Measurements from ENCODE around the gene GATA2.

The GATA2 gene

GRCh38 chr3:128475355-128475754 is 17.6 kb downstream of the GATA2 start:
- Histone ChIP-seq H3K36me3 (ENCODE audit: control insufficient read depth, insufficient read depth, low read length) (no peaks in the 10 kb centered on the region), H3K4me3 (ENCODE audit: insufficient read depth, low read depth, low read length) (no peak overlapping the region), H3K27ac (ENCODE audit: insufficient read depth, low read depth, low read length, poor library complexity, severe bottlenecking) (no peak overlapping the region), H3K27me3 (ENCODE audit: control insufficient read depth, insufficient read depth, low read length, poor library complexity, severe bottlenecking) (peaks cover 85% of the 10 kb centered on the region), H3K9me3 (ENCODE audit: control insufficient read depth, low read length) (no peaks in the 10 kb centered on the region), H3K4me1 (ENCODE audit: control insufficient read depth, insufficient read depth, low read length) (peaks cover 4% of the 10 kb centered on the region)
- 80 to 83% methylated on average over 8 of the region's 8 CpGs for WGBS, 2 experiments

- H3K27me3 ChIP-seq (ENCODE audit: control insufficient read depth, insufficient read depth, low read length, poor library complexity, severe bottlenecking), result peaks cover 69% of the 10 kb centered on the region
- H3K4me1 ChIP-seq (ENCODE audit: control insufficient read depth, insufficient read depth, low read length), result peaks cover 4% of the 10 kb centered on the region
- H3K9me3 ChIP-seq (ENCODE audit: control insufficient read depth, low read length), result no peaks in the 10 kb centered on the region
- H3K4me3 ChIP-seq (ENCODE audit: insufficient read depth, low read depth, low read length), result no peak overlapping the region
- 37 to 44% methylated on average over 4 of the region's 4 CpGs for WGBS, 2 experiments
- H3K36me3 ChIP-seq (ENCODE audit: control insufficient read depth, insufficient read depth, low read length), result no peaks in the 10 kb centered on the region
- no peak overlapping the region for H3K27ac ChIP-seq (ENCODE audit: insufficient read depth, low read depth, low read length, poor library complexity, severe bottlenecking)
Observed at GRCh38 chr3:128473737-128474136, 19.3 kb downstream of the GATA2 start.

GRCh38 chr3:128473180-128473519 is 19.9 kb downstream of the GATA2 start:
- Histone ChIP-seq H3K36me3 (ENCODE audit: control insufficient read depth, insufficient read depth, low read length) (no peaks in the 10 kb centered on the region), H3K4me1 (ENCODE audit: control insufficient read depth, insufficient read depth, low read length) (peaks cover 4% of the 10 kb centered on the region), H3K27me3 (ENCODE audit: control insufficient read depth, insufficient read depth, low read length, poor library complexity, severe bottlenecking) (peaks cover 63% of the 10 kb centered on the region), H3K4me3 (ENCODE audit: insufficient read depth, low read depth, low read length) (no peak overlapping the region), H3K27ac (ENCODE audit: insufficient read depth, low read depth, low read length, poor library complexity, severe bottlenecking) (no peak overlapping the region), H3K9me3 (ENCODE audit: control insufficient read depth, low read length) (no peaks in the 10 kb centered on the region)
- 19 to 30% methylated on average over 6 of the region's 6 CpGs for WGBS, 2 experiments

- WGBS, 2 experiments, result 82 to 84% methylated on average over 13 of the region's 13 CpGs
- H3K9me3 ChIP-seq (ENCODE audit: control insufficient read depth, low read length), result no peaks in the 10 kb centered on the region
- peaks cover 4% of the 10 kb centered on the region for H3K4me1 ChIP-seq (ENCODE audit: control insufficient read depth, insufficient read depth, low read length)
- no peak overlapping the region for H3K4me3 ChIP-seq (ENCODE audit: insufficient read depth, low read depth, low read length)
- peaks cover 60% of the 10 kb centered on the region for H3K27me3 ChIP-seq (ENCODE audit: control insufficient read depth, insufficient read depth, low read length, poor library complexity, severe bottlenecking)
- H3K36me3 ChIP-seq (ENCODE audit: control insufficient read depth, insufficient read depth, low read length), result no peaks in the 10 kb centered on the region
- H3K27ac ChIP-seq (ENCODE audit: insufficient read depth, low read depth, low read length, poor library complexity, severe bottlenecking), result no peak overlapping the region
Observed at GRCh38 chr3:128472449-128473179, 20.4 kb downstream of the GATA2 start.

- H3K27ac ChIP-seq (ENCODE audit: insufficient read depth, low read depth, low read length, poor library complexity, severe bottlenecking), result no peak overlapping the region
- H3K4me1 ChIP-seq (ENCODE audit: control insufficient read depth, insufficient read depth, low read length), result peaks cover 4% of the 10 kb centered on the region
- WGBS, 2 experiments, result 81% methylated on average over 3 of the region's 3 CpGs
- no peaks in the 10 kb centered on the region for H3K9me3 ChIP-seq (ENCODE audit: control insufficient read depth, low read length)
- no peaks in the 10 kb centered on the region for H3K36me3 ChIP-seq (ENCODE audit: control insufficient read depth, insufficient read depth, low read length)
- H3K27me3 ChIP-seq (ENCODE audit: control insufficient read depth, insufficient read depth, low read length, poor library complexity, severe bottlenecking), result peaks cover 57% of the 10 kb centered on the region
- no peak overlapping the region for H3K4me3 ChIP-seq (ENCODE audit: insufficient read depth, low read depth, low read length)
Observed at GRCh38 chr3:128471720-128472119, 21.3 kb downstream of the GATA2 start.

GRCh38 chr3:128471110-128471509 is 21.9 kb downstream of the GATA2 start:
- H3K36me3 ChIP-seq (ENCODE audit: control insufficient read depth, insufficient read depth, low read length), result no peaks in the 10 kb centered on the region
- no peak overlapping the region for H3K27ac ChIP-seq (ENCODE audit: insufficient read depth, low read depth, low read length, poor library complexity, severe bottlenecking)
- H3K4me1 ChIP-seq (ENCODE audit: control insufficient read depth, insufficient read depth, low read length), result peaks cover 4% of the 10 kb centered on the region
- no peaks in the 10 kb centered on the region for H3K9me3 ChIP-seq (ENCODE audit: control insufficient read depth, low read length)
- WGBS, 2 experiments, result 75 to 88% methylated on average over 2 of the region's 2 CpGs
- H3K4me3 ChIP-seq (ENCODE audit: insufficient read depth, low read depth, low read length), result no peak overlapping the region
- peaks cover 56% of the 10 kb centered on the region for H3K27me3 ChIP-seq (ENCODE audit: control insufficient read depth, insufficient read depth, low read length, poor library complexity, severe bottlenecking)

- Histone ChIP-seq H3K27ac (ENCODE audit: insufficient read depth, low read depth, low read length, poor library complexity, severe bottlenecking) (no peak overlapping the region), H3K36me3 (ENCODE audit: control insufficient read depth, insufficient read depth, low read length) (no peaks in the 10 kb centered on the region), H3K4me3 (ENCODE audit: insufficient read depth, low read depth, low read length) (no peak overlapping the region), H3K9me3 (ENCODE audit: control insufficient read depth, low read length) (no peaks in the 10 kb centered on the region), H3K27me3 (ENCODE audit: control insufficient read depth, insufficient read depth, low read length, poor library complexity, severe bottlenecking) (peaks cover 56% of the 10 kb centered on the region), H3K4me1 (ENCODE audit: control insufficient read depth, insufficient read depth, low read length) (peaks cover 4% of the 10 kb centered on the region)
- WGBS, 2 experiments, result 78 to 79% methylated on average over 13 of the region's 13 CpGs
Observed at GRCh38 chr3:128470134-128470899, 22.7 kb downstream of the GATA2 start.

- no peaks in the 10 kb centered on the region for H3K36me3 ChIP-seq (ENCODE audit: control insufficient read depth, insufficient read depth, low read length)
- no peak overlapping the region for H3K4me3 ChIP-seq (ENCODE audit: insufficient read depth, low read depth, low read length)
- H3K4me1 ChIP-seq (ENCODE audit: control insufficient read depth, insufficient read depth, low read length), result peaks cover 4% of the 10 kb centered on the region
- H3K27me3 ChIP-seq (ENCODE audit: control insufficient read depth, insufficient read depth, low read length, poor library complexity, severe bottlenecking), result peaks cover 56% of the 10 kb centered on the region
- H3K27ac ChIP-seq (ENCODE audit: insufficient read depth, low read depth, low read length, poor library complexity, severe bottlenecking), result no peak overlapping the region
- no peaks in the 10 kb centered on the region for H3K9me3 ChIP-seq (ENCODE audit: control insufficient read depth, low read length)
- 90 to 94% methylated on average over 6 of the region's 6 CpGs for WGBS, 2 experiments
Observed at GRCh38 chr3:128469556-128469955, 23.4 kb downstream of the GATA2 start.

- no peaks in the 10 kb centered on the region for H3K36me3 ChIP-seq (ENCODE audit: control insufficient read depth, insufficient read depth, low read length)
- 93 to 94% methylated on average over 10 of the region's 10 CpGs for WGBS, 2 experiments
- no peak overlapping the region for H3K27ac ChIP-seq (ENCODE audit: insufficient read depth, low read depth, low read length, poor library complexity, severe bottlenecking)
- no peaks in the 10 kb centered on the region for H3K9me3 ChIP-seq (ENCODE audit: control insufficient read depth, low read length)
- H3K27me3 ChIP-seq (ENCODE audit: control insufficient read depth, insufficient read depth, low read length, poor library complexity, severe bottlenecking), result peaks cover 54% of the 10 kb centered on the region
- peaks cover 4% of the 10 kb centered on the region for H3K4me1 ChIP-seq (ENCODE audit: control insufficient read depth, insufficient read depth, low read length)
- H3K4me3 ChIP-seq (ENCODE audit: insufficient read depth, low read depth, low read length), result no peak overlapping the region
Observed at GRCh38 chr3:128468791-128469527, 24.0 kb downstream of the GATA2 start.

- peaks cover 51% of the 10 kb centered on the region for H3K27me3 ChIP-seq (ENCODE audit: control insufficient read depth, insufficient read depth, low read length, poor library complexity, severe bottlenecking)
- peaks cover 4% of the 10 kb centered on the region for H3K4me1 ChIP-seq (ENCODE audit: control insufficient read depth, insufficient read depth, low read length)
- H3K27ac ChIP-seq (ENCODE audit: insufficient read depth, low read depth, low read length, poor library complexity, severe bottlenecking), result no peak overlapping the region
- 87 to 93% methylated on average over 17 of the region's 17 CpGs for WGBS, 2 experiments
- no peaks in the 10 kb centered on the region for H3K9me3 ChIP-seq (ENCODE audit: control insufficient read depth, low read length)
- H3K4me3 ChIP-seq (ENCODE audit: insufficient read depth, low read depth, low read length), result no peak overlapping the region
- no peaks in the 10 kb centered on the region for H3K36me3 ChIP-seq (ENCODE audit: control insufficient read depth, insufficient read depth, low read length)
Observed at GRCh38 chr3:128468285-128468790, 24.7 kb downstream of the GATA2 start.

Measured in ectodermal cell (in vitro differentiated cells).